BLaER1 treated with 17β-estradiol and CSF1 and Interleukin-3, amounts not matched to agents 10 nM and 100 nM (cell line): ENCODE results near the gene TM4SF5.

Experiments
- H3K27ac ChIP-seq, 11 experiments: shearing (Covaris generic); formaldehyde crosslinking; 2 replicates each; pipeline ENCODE4 v1.8.1; 2022
- H3K27me3 ChIP-seq, 11 experiments: shearing (Covaris generic); formaldehyde crosslinking; 2 replicates each; pipeline ENCODE4 v1.8.1; 2022
- H3K36me3 ChIP-seq, 11 experiments: shearing (Covaris generic); formaldehyde crosslinking; 2 replicates each; pipeline ENCODE4 v1.8.1; 2022
- H3K4me1 ChIP-seq, 10 experiments: shearing (Covaris generic); formaldehyde crosslinking; 2 replicates each; pipeline ENCODE4 v1.8.1; 2022
- H3K4me2 ChIP-seq, 11 experiments: shearing (Covaris generic); formaldehyde crosslinking; 2 replicates each; pipeline ENCODE4 v1.8.1; 2022
- H3K4me3 ChIP-seq, 10 experiments: shearing (Covaris generic); formaldehyde crosslinking; 2 replicates each; pipeline ENCODE4 v1.8.1; 2022
- H3K9ac ChIP-seq, 11 experiments: shearing (Covaris generic); formaldehyde crosslinking; 2 replicates each; pipeline ENCODE4 v1.8.1; 2022
- H3K9me3 ChIP-seq, 11 experiments: shearing (Covaris generic); formaldehyde crosslinking; replicated peaks in 1 of 11; 2 replicates each; pipeline ENCODE4 v1.8.1; 2022
- H4K20me1 ChIP-seq, 11 experiments: shearing (Covaris generic); formaldehyde crosslinking; 2 replicates each; pipeline ENCODE4 v1.8.1; 2022
- Cebpa-rat ChIP-seq, 11 experiments: shearing (Covaris generic); IDR thresholded peaks; 2 replicates each; pipeline ENCODE4 v1.8.1; 2022

The TM4SF5 gene

GRCh38 chr17:4771519-4772234 lies at the start of gene TM4SF5:
TM4SF5 (plus strand) TSS chr17:4771886; CDS start chr17:4771923, 37 bp downstream.
- peaks cover 65 to 100% (median 82%) of the 10 kb centered on the region in 10 experiments for H3K4me1 ChIP-seq
- H3K27ac ChIP-seq = peak within 1 kb of the TSS; percentile 85 to 98 (median 92); a peak in 21 of 22 replicates
- H3K4me2 ChIP-seq = peak within 1 kb of the TSS; percentile 53 to 89 (median 82)
- no peaks in the 10 kb centered on the region for H3K27me3 ChIP-seq
- peak within 1 kb of the TSS in 6 of 11 experiments; percentile 20 to 50 (median 33); a peak in 11 of 22 replicates for H3K9ac ChIP-seq
- H3K4me3 ChIP-seq = no peak within 1 kb of the TSS
- H3K36me3 ChIP-seq = no peaks in the 10 kb centered on the region
- no peaks in the 10 kb centered on the region for H4K20me1 ChIP-seq
- TF ChIP-seq Cebpa-rat (IDR thresholded peaks at IDR 0.05) = no peak
- no peaks in the 10 kb centered on the region for H3K9me3 ChIP-seq

GRCh38 chr17:4722678-4723240 lies 48.9 kb upstream of the TM4SF5 start:
- Histone ChIP-seq H3K4me2 (peak overlapping the region in 2 of 11 experiments; percentile 56 to 72; a peak in 3 of 22 replicates), H4K20me1 (peaks cover 0 to 43% (median 21%) of the 10 kb centered on the region in 11 experiments; a peak in 14 of 22 replicates), H3K4me1 (peaks cover 24 to 97% (median 62%) of the 10 kb centered on the region in 10 experiments), H3K4me3 (no peak overlapping the region), H3K27me3 (no peaks in the 10 kb centered on the region), H3K9ac (peak overlapping the region in 2 of 11 experiments; percentile 23 to 34; a peak in 3 of 22 replicates), H3K9me3 (peaks cover 0 to 25% (median 10%) of the 10 kb centered on the region in 11 experiments; a peak in 9 of 22 replicates), H3K27ac (peak overlapping the region in 5 of 11 experiments; percentile 20 to 50 (median 26); a peak in 5 of 22 replicates), H3K36me3 (peaks cover 40 to 44% (median 43%) of the 10 kb centered on the region in 11 experiments)
- no peak for TF ChIP-seq Cebpa-rat (IDR thresholded peaks at IDR 0.05)

GRCh38 chr17:4724650-4725049 lies 47.0 kb upstream of the TM4SF5 start:
- H3K4me3 ChIP-seq = no peak overlapping the region
- H4K20me1 ChIP-seq = peaks cover 0 to 24% (median 12%) of the 10 kb centered on the region in 11 experiments; a peak in 11 of 22 replicates
- TF ChIP-seq Cebpa-rat (IDR thresholded peaks at IDR 0.05) = no peak
- no peaks in the 10 kb centered on the region for H3K27me3 ChIP-seq
- peak overlapping the region in 1 of 11 experiments; percentile 12; a peak in 1 of 22 replicates for H3K9ac ChIP-seq
- peaks cover 21 to 25% (median 24%) of the 10 kb centered on the region in 11 experiments for H3K36me3 ChIP-seq
- H3K27ac ChIP-seq = peak overlapping the region in 5 of 11 experiments; percentile 34 to 85 (median 80); a peak in 8 of 22 replicates
- peaks cover 5 to 92% (median 49%) of the 10 kb centered on the region in 10 experiments for H3K4me1 ChIP-seq
- peaks cover 0 to 6% (median 3%) of the 10 kb centered on the region in 11 experiments; a peak in 9 of 22 replicates for H3K9me3 ChIP-seq
- H3K4me2 ChIP-seq = peak overlapping the region in 4 of 11 experiments; percentile 52 to 75 (median 66); a peak in 6 of 22 replicates

GRCh38 chr17:4725646-4726310 lies 45.9 kb upstream of the TM4SF5 start:
- Histone ChIP-seq H4K20me1 (peaks cover 0 to 13% (median 4%) of the 10 kb centered on the region in 11 experiments; a peak in 10 of 22 replicates), H3K4me1 (peaks cover 5 to 95% (median 48%) of the 10 kb centered on the region in 10 experiments), H3K27me3 (no peaks in the 10 kb centered on the region), H3K9me3 (no peaks in the 10 kb centered on the region), H3K4me3 (no peak overlapping the region), H3K9ac (peak overlapping the region in 6 of 11 experiments; percentile 40 to 70 (median 62); a peak in 11 of 22 replicates), H3K27ac (peak overlapping the region in 8 of 11 experiments; percentile 52 to 85 (median 77); a peak in 16 of 22 replicates), H3K4me2 (peak overlapping the region in 9 of 11 experiments; percentile 15 to 78 (median 57); a peak in 16 of 22 replicates), H3K36me3 (peaks cover 10 to 14% (median 13%) of the 10 kb centered on the region in 11 experiments; a peak in 19 of 22 replicates)
- no peak for TF ChIP-seq Cebpa-rat (IDR thresholded peaks at IDR 0.05)

- Histone ChIP-seq H4K20me1 (peaks cover 0 to 14% (median 0%) of the 10 kb centered on the region in 11 experiments; a peak in 1 of 22 replicates), H3K9ac (no peak overlapping the region; a peak in 1 of 22 replicates), H3K4me3 (no peak overlapping the region), H3K9me3 (no peaks in the 10 kb centered on the region), H3K27ac (peak overlapping the region in 2 of 11 experiments; percentile 7 to 29; a peak in 2 of 22 replicates), H3K36me3 (peaks cover 0 to 8% (median 0%) of the 10 kb centered on the region in 11 experiments; a peak in 1 of 22 replicates), H3K27me3 (no peaks in the 10 kb centered on the region), H3K4me1 (peaks cover 22 to 87% (median 58%) of the 10 kb centered on the region in 10 experiments), H3K4me2 (peak overlapping the region in 7 of 11 experiments; percentile 23 to 78 (median 61); a peak in 12 of 22 replicates)
- TF ChIP-seq Cebpa-rat (IDR thresholded peaks at IDR 0.05) = no peak
Observed at GRCh38 chr17:4728124-4728523, 43.6 kb upstream of the TM4SF5 start.

- Histone ChIP-seq H4K20me1 (peaks cover 0 to 14% (median 0%) of the 10 kb centered on the region in 11 experiments; a peak in 3 of 22 replicates), H3K9ac (peak overlapping the region in 9 of 11 experiments; percentile 31 to 86 (median 81); a peak in 14 of 22 replicates), H3K4me1 (peaks cover 32 to 83% (median 58%) of the 10 kb centered on the region in 10 experiments), H3K9me3 (no peaks in the 10 kb centered on the region), H3K27ac (peak overlapping the region in 9 of 11 experiments; percentile 31 to 89 (median 77); a peak in 15 of 22 replicates), H3K36me3 (peaks cover 0 to 38% (median 0%) of the 10 kb centered on the region in 11 experiments; a peak in 5 of 22 replicates), H3K27me3 (peaks cover 2 to 35% (median 24%) of the 10 kb centered on the region in 11 experiments; a peak in 21 of 22 replicates), H3K4me3 (peak overlapping the region in 3 of 10 experiments; percentile 22 to 66 (median 64); a peak in 5 of 20 replicates), H3K4me2 (peak overlapping the region; percentile 86 to 98 (median 91))
- no peak for TF ChIP-seq Cebpa-rat (IDR thresholded peaks at IDR 0.05)
Observed at GRCh38 chr17:4733073-4733531, 38.6 kb upstream of the TM4SF5 start.

- Histone ChIP-seq H3K36me3 (peaks cover 0 to 42% (median 0%) of the 10 kb centered on the region in 11 experiments; a peak in 5 of 22 replicates), H3K9ac (peak overlapping the region in 2 of 11 experiments; percentile 77 to 79; a peak in 3 of 22 replicates), H3K4me3 (peak overlapping the region in 2 of 10 experiments; percentile 5 to 43; a peak in 2 of 20 replicates), H3K4me1 (peaks cover 46 to 78% (median 71%) of the 10 kb centered on the region in 10 experiments), H3K27me3 (peaks cover 19 to 53% (median 42%) of the 10 kb centered on the region in 11 experiments), H3K27ac (peak overlapping the region in 4 of 11 experiments; percentile 15 to 89 (median 69); a peak in 5 of 22 replicates), H4K20me1 (peaks cover 0 to 32% (median 0%) of the 10 kb centered on the region in 11 experiments; a peak in 8 of 22 replicates), H3K4me2 (peak overlapping the region in 5 of 11 experiments; percentile 84 to 98 (median 94); a peak in 10 of 22 replicates), H3K9me3 (no peaks in the 10 kb centered on the region)
- TF ChIP-seq Cebpa-rat (IDR thresholded peaks at IDR 0.05) = no peak
Observed at GRCh38 chr17:4734857-4735475, 36.7 kb upstream of the TM4SF5 start.
